CD4-positive, alpha-beta T cell treated with Interleukin-1 beta for 1 hour (primary cell): ENCODE results near the gene KCTD1.

Experiments
- DNase-seq, 2 donors: peaks; one replicate each; pipeline ENCODE4 v3.0.0-alpha.2; 2020 to 2022

KCTD1 gene

DNA sequence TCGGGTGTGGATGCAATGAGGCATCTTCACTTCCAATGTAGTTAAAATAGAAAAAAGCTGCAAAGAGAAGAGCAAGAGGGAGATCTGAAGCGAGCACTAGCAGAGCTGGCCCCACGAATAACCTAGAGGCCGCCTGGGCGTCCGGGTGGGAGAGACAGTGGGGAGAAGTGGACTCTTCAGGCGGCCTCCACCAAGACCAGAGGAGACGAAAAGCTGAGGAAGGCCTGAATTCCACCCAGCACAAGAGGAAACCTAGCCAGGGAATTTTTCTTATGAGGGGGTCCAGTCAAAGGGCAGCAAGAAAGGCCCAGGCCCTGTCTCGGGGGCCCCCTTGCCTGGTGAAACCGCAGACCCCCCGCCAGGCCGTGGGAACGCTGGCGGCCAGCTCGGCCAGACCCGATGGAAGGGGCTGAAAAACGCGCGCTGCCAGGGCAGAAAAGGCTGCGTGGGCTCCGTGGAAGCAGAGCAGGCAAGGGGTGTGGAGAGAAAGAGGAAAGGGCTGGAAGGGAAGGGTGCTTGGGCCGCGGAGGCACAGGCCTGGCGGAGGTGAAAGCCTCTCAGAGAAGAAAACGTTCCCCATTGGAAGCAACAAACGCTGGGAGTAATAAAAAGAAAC lies 69.2 kb downstream of the KCTD1 start:
- DNase-seq, result no peak

DNA sequence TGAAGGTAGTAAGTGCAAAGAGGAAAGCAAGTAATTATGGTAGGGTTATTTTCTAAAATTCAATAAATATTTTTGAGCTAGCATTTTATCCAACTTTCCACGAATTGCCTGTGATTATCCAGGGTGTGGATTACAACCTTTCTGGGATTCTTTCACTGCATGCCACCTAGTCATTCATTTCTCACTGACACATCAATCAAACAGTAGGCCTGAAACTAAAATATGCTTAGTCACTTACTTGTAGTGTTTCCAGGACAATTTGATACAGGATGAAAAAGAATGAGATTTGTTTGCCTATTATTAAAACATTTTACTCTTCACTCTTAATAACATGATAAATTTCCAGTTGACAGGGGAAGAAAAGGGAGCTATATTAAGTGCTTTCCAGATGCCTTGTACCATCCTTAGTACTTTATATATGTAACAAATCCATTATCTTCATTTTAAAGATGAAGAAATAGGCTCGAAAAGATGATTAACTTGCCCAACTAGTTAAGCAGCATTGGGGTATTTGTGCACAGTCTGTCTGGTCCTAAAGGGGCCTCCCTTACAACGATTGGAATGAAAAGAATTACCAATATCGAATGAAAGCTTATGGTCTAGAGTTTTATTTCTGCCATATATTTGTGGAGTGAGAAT lies 70.4 kb downstream of the KCTD1 start:
- no peak for DNase-seq

DNA sequence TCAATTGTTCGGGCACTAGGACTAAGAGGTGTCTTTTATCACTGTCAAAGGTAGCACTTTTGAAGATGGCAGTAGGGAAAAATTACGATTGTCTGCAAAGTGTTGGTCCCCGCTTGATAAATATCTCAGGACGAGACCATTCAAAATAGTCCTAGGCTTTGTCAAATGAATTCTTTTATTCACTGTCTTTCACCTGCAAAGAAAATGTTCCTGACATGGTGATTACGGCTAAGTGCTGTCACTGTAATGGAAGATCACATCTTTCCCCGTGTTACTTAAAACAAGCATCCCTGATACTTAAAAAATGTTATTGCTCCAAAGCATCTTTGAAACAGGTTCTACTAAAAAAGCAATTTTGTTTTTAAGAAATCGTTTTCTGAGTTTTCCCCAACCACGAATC lies 71.7 kb downstream of the KCTD1 start:
- no peak for DNase-seq

DNA sequence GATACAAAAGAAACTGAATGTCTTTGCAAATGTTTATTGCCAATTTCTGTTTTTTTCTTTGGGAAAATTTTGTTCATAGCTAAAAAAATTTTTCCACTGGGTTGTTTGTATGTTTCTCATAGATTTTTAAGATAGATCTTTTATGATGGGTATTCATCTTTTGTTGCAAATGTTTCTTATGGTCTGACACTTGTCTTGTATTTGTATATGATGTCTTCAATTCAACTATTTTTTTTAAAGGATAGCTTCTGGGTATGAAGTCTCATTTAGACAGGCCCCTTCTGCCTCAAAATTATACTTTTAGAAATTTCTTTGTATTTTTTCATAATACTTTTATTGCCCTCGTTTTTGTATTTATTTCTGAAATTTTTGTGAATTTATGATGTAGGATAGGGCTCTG lies 73.8 kb downstream of the KCTD1 start:
- no peak for DNase-seq

DNA sequence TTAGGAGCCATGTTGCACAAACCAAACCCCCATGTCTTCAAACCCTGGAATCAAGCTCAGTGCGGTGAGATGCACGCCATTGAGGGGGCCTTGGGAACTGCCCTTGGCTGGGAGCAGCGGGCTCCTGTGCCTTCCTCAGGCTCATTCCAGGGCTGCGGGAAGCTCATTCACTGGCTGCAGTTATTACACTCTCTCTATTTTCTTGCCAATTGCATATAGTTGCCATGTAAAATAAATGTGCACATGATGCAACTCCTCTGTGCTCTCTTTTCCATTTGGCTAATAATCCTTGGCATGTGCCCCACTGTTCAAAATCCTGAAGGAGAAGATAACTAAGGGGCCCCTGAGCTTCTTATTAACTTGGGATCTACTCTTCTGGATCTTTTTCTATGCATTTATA lies 74.7 kb downstream of the KCTD1 start:
- DNase-seq, result no peak

DNA sequence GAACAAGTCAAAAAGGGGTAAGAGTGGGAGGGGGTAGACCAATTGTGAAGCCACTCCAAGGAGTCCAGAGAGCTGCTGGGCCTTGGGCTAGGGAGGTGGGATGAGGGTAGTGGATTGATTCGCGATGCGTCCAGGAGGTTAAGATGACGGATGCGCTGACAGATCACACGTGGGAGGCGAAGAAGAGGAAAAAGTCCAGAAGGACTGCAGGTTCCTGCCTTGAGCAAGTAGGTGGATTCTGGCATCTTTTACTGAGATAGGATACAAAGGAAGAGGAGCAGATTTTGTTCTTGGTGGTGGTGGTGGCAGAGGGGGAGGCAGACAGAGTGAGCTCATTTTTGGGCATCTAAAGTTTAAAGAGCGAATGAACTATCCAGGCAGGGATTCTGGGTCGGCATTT lies 76.5 kb downstream of the KCTD1 start:
- no peak for DNase-seq

DNA sequence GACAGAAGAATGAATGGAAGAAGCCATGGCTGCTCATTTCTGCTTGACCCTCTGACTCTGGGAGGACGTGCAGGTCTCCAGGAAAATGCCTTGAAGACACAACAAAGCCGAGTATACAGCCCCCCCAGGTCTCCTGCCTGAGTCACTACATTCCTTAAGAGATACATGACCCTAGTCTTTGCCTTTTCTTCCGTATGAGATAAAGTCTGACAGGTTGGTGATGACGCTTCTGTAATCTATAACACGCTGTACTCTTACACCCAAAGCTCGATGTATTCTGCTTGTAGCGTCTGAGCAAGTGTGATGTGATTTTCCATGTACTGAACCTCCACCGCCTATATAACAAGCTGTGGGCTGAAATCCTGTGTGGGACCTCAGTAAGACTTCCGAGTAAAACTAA lies 77.3 kb downstream of the KCTD1 start:
- DNase-seq, result no peak

- DNase-seq, result no peak
Observed at GRCh38 chr18:26470011-26470637, 78.2 kb downstream of the KCTD1 start.

GRCh38 chr18:26468931-26469340 lies 79.4 kb downstream of the KCTD1 start:
- no peak for DNase-seq

- DNase-seq, result no peak
Observed at GRCh38 chr18:26466026-26466425, 82.3 kb downstream of the KCTD1 start.

- no peak for DNase-seq
Observed at GRCh38 chr18:26465431-26465830, 82.9 kb downstream of the KCTD1 start.

- DNase-seq, result no peak
Observed at GRCh38 chr18:26464128-26465011, 84.0 kb downstream of the KCTD1 start.

- no peak for DNase-seq
Observed at GRCh38 chr18:26462355-26462754, 86.0 kb downstream of the KCTD1 start.

- DNase-seq, result no peak
Observed at GRCh38 chr18:26461405-26461804, 86.9 kb downstream of the KCTD1 start.

- no peak for DNase-seq
Observed at GRCh38 chr18:26460449-26461091, 87.8 kb downstream of the KCTD1 start.

- no peak for DNase-seq
Observed at GRCh38 chr18:26459884-26460283, 88.5 kb downstream of the KCTD1 start.

GRCh38 chr18:26459340-26459739 lies 89.0 kb downstream of the KCTD1 start:
- DNase-seq, result no peak

GRCh38 chr18:26458526-26459232 lies 89.7 kb downstream of the KCTD1 start:
- DNase-seq, result no peak

GRCh38 chr18:26457611-26458353 lies 90.6 kb downstream of the KCTD1 start:
- DNase-seq, result no peak

GRCh38 chr18:26457195-26457594 lies 91.2 kb downstream of the KCTD1 start:
- no peak for DNase-seq

DNA sequence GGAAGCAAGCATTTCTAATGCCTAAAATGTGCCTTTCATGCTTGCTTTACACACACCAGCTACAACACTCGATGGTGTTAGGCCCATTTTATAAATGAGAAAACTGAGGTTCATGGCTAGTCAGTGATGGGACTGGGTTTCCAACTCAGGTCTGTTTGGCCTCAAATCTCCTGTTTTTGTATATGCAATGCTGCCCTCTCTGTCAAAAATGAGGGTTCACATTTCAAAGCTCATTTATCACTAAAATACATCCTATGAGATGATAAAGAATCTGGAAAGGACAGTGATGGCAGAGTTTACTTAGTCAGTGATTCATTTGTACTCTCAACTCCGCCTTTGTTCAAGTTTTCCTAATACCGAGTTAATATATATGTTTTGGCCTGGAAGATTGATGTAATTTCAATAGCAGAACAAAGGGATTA lies 92.3 kb downstream of the KCTD1 start:
- DNase-seq, result no peak

- DNase-seq, result no peak
Observed at GRCh38 chr18:26455639-26456038, 92.7 kb downstream of the KCTD1 start.
